ENCODE data around the gene ZC3H4. TPM values are rescaled to one million over a fixed set of nuclear protein-coding genes. Genes with fewer than 3 reads are reported as not detected.
A peak's percentile ranks its signal among the peaks of the same experiment; 100 is the strongest.

The ZC3H4 gene
- total RNA-seq, 1 donor from 2014 or later = 22.1 TPM

- intact Hi-C loops (cut with micrococcal nuclease) = no loop called here
- Histone ChIP-seq H3K4me3 (peak within 1 kb of the TSS; percentile 60), H3K27ac (replicated peaks) (no peak within 1 kb of the TSS), H3K36me3 (no peaks in the 10 kb centered on the region), H3K27me3 (ENCODE audit: low read depth) (peaks cover 58% of the 10 kb centered on the region), H3K9me3 (replicated peaks) (no peaks in the 10 kb centered on the region), H3K4me1 (peaks cover 35% of the 10 kb centered on the region)
- TF ChIP-seq CTCF (IDR thresholded peaks at IDR 0.05; ENCODE audit: borderline replicate concordance) = no peak
- no peak for DNase-seq
Measured at GRCh38 chr19:47019431-47020041, 94.0 kb downstream of the ZC3H4 start, which contains the start of gene NPAS1. Gene NPAS1, plus strand, starts transcription at chr19:47019837. Its CDS starts 1,211 bp downstream, at chr19:47021048.

GRCh38 chr19:47018923-47019322 lies 94.7 kb downstream of the ZC3H4 start:
- TF ChIP-seq CTCF (IDR thresholded peaks at IDR 0.05; ENCODE audit: borderline replicate concordance) = no peak
- H3K27ac ChIP-seq (replicated peaks) = no peak overlapping the region
- H3K36me3 ChIP-seq = no peaks in the 10 kb centered on the region
- intact Hi-C loops (cut with micrococcal nuclease) = no loop called here
- H3K4me3 ChIP-seq = no peak overlapping the region
- no peak for DNase-seq
- no peaks in the 10 kb centered on the region for H3K9me3 ChIP-seq (replicated peaks)
- peaks cover 51% of the 10 kb centered on the region for H3K27me3 ChIP-seq (ENCODE audit: low read depth)
- peaks cover 35% of the 10 kb centered on the region for H3K4me1 ChIP-seq

Other genes with a start within 250 kb of the ZC3H4 start
- not detected for gene NPAS1, start 93.9 kb downstream of the ZC3H4 start, total RNA-seq
- gene TMEM160, start 65.2 kb downstream of the ZC3H4 start, total RNA-seq = 27.1 TPM
- 42.5 TPM for gene SAE1, start 17.1 kb upstream of the ZC3H4 start, total RNA-seq
- 3.9 TPM for gene BBC3, start 117.4 kb upstream of the ZC3H4 start, total RNA-seq
- gene CCDC9, start 142.7 kb upstream of the ZC3H4 start, total RNA-seq = 21.6 TPM
- 12.2 TPM for gene INAFM1, start 161.1 kb upstream of the ZC3H4 start, total RNA-seq
- gene C5AR1, start 196.1 kb upstream of the ZC3H4 start, total RNA-seq = 3.9 TPM
- gene C5AR2, start 218.4 kb upstream of the ZC3H4 start, total RNA-seq = 0.38 TPM
- gene DHX34, start 235.5 kb upstream of the ZC3H4 start, total RNA-seq = 8.1 TPM

Measured in left ventricle myocardium inferior (tissue), 1 donor.